Muscle layer of duodenum (tissue), 2 donors: ENCODE data around the gene CEP68.
"Not testable (repeated sequence)": the region's sequence is repeated elsewhere in the genome, so short reads cannot be mapped to it uniquely, and the experiment has no call there.

Source experiments
- H3K27ac ChIP-seq: one replicate; pipeline ENCODE4 v1.7.0; 2013; ENCODE audit warnings: mild to moderate bottlenecking, low read length
- H3K27me3 ChIP-seq: one replicate; pipeline ENCODE4 v1.7.0; 2013; ENCODE audit warnings: low read depth, mild to moderate bottlenecking, control low read depth, low read length
- H3K36me3 ChIP-seq, 2 donors: one replicate each; pipeline ENCODE4 v1.7.0; 2013; ENCODE audit warnings: low read length in 2 of 2, control low read depth in 1 of 2, mild to moderate bottlenecking in 1 of 2; ENCODE audit not compliant: insufficient read depth in 2 of 2, control insufficient read depth in 1 of 2
- H3K4me1 ChIP-seq, 2 donors: one replicate each; pipeline ENCODE4 v1.7.0; 2013; ENCODE audit warnings: low read length in 2 of 2, mild to moderate bottlenecking in 2 of 2, control low read depth in 1 of 2, moderate library complexity in 1 of 2; ENCODE audit not compliant: insufficient read depth in 2 of 2, control insufficient read depth in 1 of 2
- H3K4me3 ChIP-seq, 2 donors: one replicate each; pipeline ENCODE4 v1.7.0; 2013; ENCODE audit warnings: low read length in 2 of 2, low read depth in 1 of 2, mild to moderate bottlenecking in 1 of 2
- H3K9me3 ChIP-seq, 2 donors: one replicate each; pipeline ENCODE4 v1.7.0; 2013; ENCODE audit warnings: low read length in 2 of 2, control low read depth in 1 of 2, mild to moderate bottlenecking in 1 of 2; ENCODE audit not compliant: control insufficient read depth in 1 of 2
- donor health status: healthy.

The CEP68 gene

DNA sequence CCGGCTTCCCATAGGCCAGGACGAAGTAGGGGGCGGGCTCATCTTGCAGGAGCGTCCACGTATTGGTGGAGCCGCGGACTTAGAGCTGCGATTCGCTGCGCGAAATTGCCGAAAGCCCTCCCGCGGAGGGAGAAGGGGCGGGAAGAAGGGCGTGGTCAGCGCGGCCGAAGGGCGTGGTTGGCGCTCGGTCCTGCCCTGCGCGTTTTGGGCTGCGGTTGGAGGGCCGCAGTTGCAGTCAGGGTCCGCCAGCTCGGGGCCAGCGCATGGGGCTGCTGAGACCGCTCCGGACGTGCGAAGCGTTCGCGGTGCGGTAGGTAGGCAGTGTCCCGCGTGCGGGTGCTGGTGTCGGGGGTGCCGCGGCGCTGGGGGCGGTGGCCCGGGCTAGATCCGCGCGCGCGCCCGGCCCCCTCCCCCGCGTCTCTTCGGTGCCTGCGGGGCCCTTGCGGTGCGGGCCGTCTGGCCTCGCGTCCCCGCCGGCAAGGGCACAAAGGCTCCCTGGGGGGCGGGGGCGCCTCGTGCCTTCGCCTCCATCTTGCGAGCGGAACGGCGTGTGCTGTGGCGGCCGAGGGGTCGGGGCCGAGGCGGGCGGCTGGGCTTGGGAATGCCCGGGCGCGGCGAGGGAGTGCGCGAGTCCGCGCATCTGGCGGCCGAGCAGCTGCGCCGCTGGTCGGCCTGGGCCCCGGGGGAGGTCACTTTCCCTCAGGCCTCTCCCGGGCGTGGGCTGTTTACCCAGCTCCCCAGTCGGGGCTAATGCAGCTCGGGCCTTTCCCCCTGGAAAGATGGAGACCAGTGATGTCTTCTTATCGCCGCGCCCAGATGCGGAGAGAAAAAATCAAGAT lies at the start of gene CEP68:
TSS of gene CEP68 (plus strand) at position 202 of the 839 bp plus-strand sequence. CDS start 13,029 bp downstream, outside the sequence.
- H3K4me3 ChIP-seq = peak within 1 kb of the TSS; percentile 87 to 92
- H3K9me3 ChIP-seq = no peaks in the 10 kb centered on the region
- H3K27ac ChIP-seq = peak within 1 kb of the TSS; percentile 70
- peaks cover 12 to 35% of the 10 kb centered on the region in 2 donors for H3K4me1 ChIP-seq
- H3K27me3 ChIP-seq = no peaks in the 10 kb centered on the region
- no peaks in the 10 kb centered on the region for H3K36me3 ChIP-seq

DNA sequence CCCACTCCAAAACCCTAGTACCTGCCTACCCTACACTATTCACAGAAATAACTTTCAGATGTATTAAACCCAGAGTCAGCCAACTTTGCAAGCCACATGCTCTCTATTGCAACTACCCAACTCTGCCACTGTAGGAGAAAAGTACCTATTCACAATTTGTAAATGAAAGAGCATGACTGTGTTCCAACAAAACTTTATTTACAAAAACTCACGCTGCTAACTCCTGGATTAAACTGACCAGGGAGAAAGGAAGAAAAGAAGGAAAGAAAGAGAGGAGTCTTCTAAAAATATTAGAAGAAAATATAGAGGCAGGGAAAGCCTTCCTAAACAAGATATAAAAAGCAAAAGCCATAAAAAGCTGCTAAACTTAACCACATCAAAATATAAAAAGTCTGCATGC lies 42.4 kb upstream of the CEP68 start:
- Histone ChIP-seq H3K4me1 (no peaks in the 10 kb centered on the region), H3K27me3 (no peaks in the 10 kb centered on the region), H3K27ac (no peak overlapping the region), H3K9me3 (no peaks in the 10 kb centered on the region), H3K36me3 (peaks cover 30 to 31% of the 10 kb centered on the region in 2 donors), H3K4me3 (no peak overlapping the region)

GRCh38 chr2:65015731-65016130 lies 40.5 kb upstream of the CEP68 start:
- Histone ChIP-seq H3K4me1 (no peaks in the 10 kb centered on the region), H3K9me3 (no peaks in the 10 kb centered on the region), H3K36me3 (peaks cover 34% of the 10 kb centered on the region in 2 donors), H3K27ac (no peak overlapping the region), H3K4me3 (no peak overlapping the region), H3K27me3 (no peaks in the 10 kb centered on the region)

- Histone ChIP-seq H3K36me3 (peaks cover 30 to 33% of the 10 kb centered on the region in 2 donors), H3K4me1 (no peaks in the 10 kb centered on the region), H3K27me3 (no peaks in the 10 kb centered on the region), H3K9me3 (no peaks in the 10 kb centered on the region), H3K27ac (no peak overlapping the region), H3K4me3 (no peak overlapping the region)
These were observed 39.4 kb upstream of the CEP68 start for GRCh38 chr2:65016789-65017188.

- Histone ChIP-seq H3K4me3 (no peak overlapping the region), H3K27ac (no peak overlapping the region), H3K4me1 (no peaks in the 10 kb centered on the region), H3K36me3 (peaks cover 30% of the 10 kb centered on the region in 2 donors), H3K27me3 (no peaks in the 10 kb centered on the region), H3K9me3 (no peaks in the 10 kb centered on the region)
These were observed 38.9 kb upstream of the CEP68 start for GRCh38 chr2:65017335-65017734.

DNA sequence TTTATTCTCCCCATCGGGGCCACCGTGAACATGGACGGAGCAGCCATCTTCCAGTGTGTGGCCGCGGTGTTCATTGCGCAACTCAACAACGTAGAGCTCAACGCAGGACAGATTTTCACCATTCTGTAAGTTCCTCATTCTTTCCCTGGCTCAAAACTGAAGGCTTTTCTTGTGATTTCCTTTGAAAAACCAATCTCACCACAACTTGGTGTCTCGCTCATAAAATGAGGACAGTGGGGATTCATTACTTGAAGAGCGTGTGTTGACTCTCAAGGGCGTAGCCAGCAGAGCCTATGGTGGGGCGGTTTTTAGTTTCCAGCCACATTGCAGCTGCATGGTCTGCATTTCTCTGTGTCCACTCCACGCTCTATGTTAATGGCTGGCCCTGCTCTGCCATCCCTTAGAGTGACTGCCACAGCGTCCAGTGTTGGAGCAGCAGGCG lies 38.1 kb upstream of the CEP68 start:
- H3K4me1 ChIP-seq = no peaks in the 10 kb centered on the region
- H3K27ac ChIP-seq = no peak overlapping the region
- H3K36me3 ChIP-seq = peaks cover 35% of the 10 kb centered on the region in 2 donors
- no peaks in the 10 kb centered on the region for H3K27me3 ChIP-seq
- no peaks in the 10 kb centered on the region for H3K9me3 ChIP-seq
- H3K4me3 ChIP-seq = no peak overlapping the region

GRCh38 chr2:65019010-65019409 lies 37.2 kb upstream of the CEP68 start:
- Histone ChIP-seq H3K27me3 (no peaks in the 10 kb centered on the region), H3K4me3 (no peak overlapping the region), H3K4me1 (no peaks in the 10 kb centered on the region), H3K36me3 (peaks cover 35 to 37% of the 10 kb centered on the region in 2 donors), H3K27ac (no peak overlapping the region), H3K9me3 (no peaks in the 10 kb centered on the region)

DNA sequence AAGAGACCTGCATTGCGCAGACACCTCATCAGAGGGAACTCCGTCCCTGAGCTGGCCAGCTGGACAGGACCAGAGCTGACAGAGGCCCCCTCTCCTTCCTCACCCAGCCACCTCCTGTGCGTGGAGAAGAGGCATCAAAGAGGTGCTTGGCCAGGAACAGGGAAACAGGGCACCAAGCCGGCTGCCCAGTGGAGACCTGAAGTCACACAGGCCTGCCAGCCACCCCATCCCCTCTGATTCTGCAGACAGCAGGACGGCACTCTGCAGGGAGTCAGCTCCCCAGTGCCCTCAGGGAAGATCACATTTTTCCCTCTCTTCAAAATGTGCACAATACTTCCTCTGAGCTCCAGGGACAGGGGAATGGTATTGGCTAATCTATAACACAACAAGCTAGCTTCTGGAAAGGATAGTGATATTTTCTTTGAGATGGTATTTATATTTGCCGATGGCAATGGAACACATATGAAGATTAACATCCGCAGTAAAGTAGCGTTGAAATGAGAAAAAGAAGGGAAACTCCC lies 36.5 kb upstream of the CEP68 start:
- Histone ChIP-seq H3K27ac (no peak overlapping the region), H3K36me3 (peaks cover 31 to 37% of the 10 kb centered on the region in 2 donors), H3K4me1 (no peaks in the 10 kb centered on the region), H3K4me3 (no peak overlapping the region), H3K9me3 (no peaks in the 10 kb centered on the region), H3K27me3 (no peaks in the 10 kb centered on the region)

DNA sequence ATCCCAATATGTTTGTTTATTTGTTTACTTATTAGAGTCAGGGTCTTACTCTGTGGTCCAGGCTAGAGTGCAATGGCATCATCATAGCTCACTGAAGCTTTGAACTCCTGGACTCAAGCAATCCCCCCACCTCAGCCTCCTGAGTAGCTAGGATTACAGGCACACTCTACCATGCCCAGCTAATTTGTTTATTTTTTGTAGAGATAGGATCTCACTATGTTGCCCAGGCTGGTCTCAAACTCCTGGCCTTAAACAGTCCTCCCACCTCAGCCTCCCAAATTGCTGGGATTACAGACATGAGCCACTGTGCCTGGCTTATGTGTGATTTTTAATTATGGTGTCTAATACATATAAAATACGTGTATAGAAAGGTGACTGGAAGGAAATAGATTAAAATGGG lies 36.0 kb upstream of the CEP68 start:
- not testable (repeated sequence) for H3K27me3 ChIP-seq, H3K9me3 ChIP-seq, H3K27ac ChIP-seq, H3K4me3 ChIP-seq, H3K4me1 ChIP-seq
- peaks cover 28 to 37% of the 10 kb centered on the region in 2 donors for H3K36me3 ChIP-seq

- H3K36me3 ChIP-seq = peaks cover 25 to 37% of the 10 kb centered on the region in 2 donors
- no peak overlapping the region for H3K27ac ChIP-seq
- H3K9me3 ChIP-seq = no peaks in the 10 kb centered on the region
- no peaks in the 10 kb centered on the region for H3K4me1 ChIP-seq
- H3K27me3 ChIP-seq = no peaks in the 10 kb centered on the region
- no peak overlapping the region for H3K4me3 ChIP-seq
These were observed 35.2 kb upstream of the CEP68 start for GRCh38 chr2:65020943-65021528.

- Histone ChIP-seq H3K9me3 (no peaks in the 10 kb centered on the region), H3K36me3 (peaks cover 21 to 37% of the 10 kb centered on the region in 2 donors), H3K4me3 (no peak overlapping the region), H3K4me1 (no peaks in the 10 kb centered on the region), H3K27ac (no peak overlapping the region), H3K27me3 (no peaks in the 10 kb centered on the region)
These were observed 34.5 kb upstream of the CEP68 start for GRCh38 chr2:65021709-65022108.
